Stimulated activated CD8-positive, alpha-beta memory T cell treated with anti-CD3 and anti-CD28 coated beads, Interleukin-15, amount 100 ng/mL, for 1 hour (primary cell): ENCODE data around the gene MANF.

ENCODE experiments used
- DNase-seq: peaks from one replicate; pipeline ENCODE4 v3.0.0-alpha.2; 2020; ENCODE audit warnings: low read depth

The MANF gene

GRCh38 chr3:51436998-51437639 lies 52.0 kb downstream of the MANF start:
- DNase-seq = no peak
